WERI-Rb-1 (cell line): ENCODE data around the gene ANO1.
"Not testable (repeated sequence)": the region's sequence is repeated elsewhere in the genome, so short reads cannot be mapped to it uniquely, and the experiment has no call there.

Experiments used
- DNase-seq: peaks from one replicate; pipeline ENCODE4 v3.0.0-alpha.2; 2020
- H3K27ac ChIP-seq: fragments of 250-450 bp; sonication (Bioruptor Pico); 2 replicates; pipeline ENCODE4 v1.5.1; 2020; ENCODE audit warnings: mild to moderate bottlenecking, moderate library complexity
- H3K27me3 ChIP-seq: fragments of 250-450 bp; sonication (Bioruptor Pico); 2 replicates; pipeline ENCODE4 v1.5.1; 2021; ENCODE audit warnings: mild to moderate bottlenecking, low read depth, moderate library complexity; ENCODE audit not compliant: insufficient read depth, severe bottlenecking
- H3K36me3 ChIP-seq: fragments of 250-450 bp; sonication (Bioruptor Pico); 2 replicates; pipeline ENCODE4 v1.5.1; 2020; ENCODE audit warnings: mild to moderate bottlenecking, moderate library complexity
- H3K4me3 ChIP-seq: 2 replicates; pipeline ENCODE4 v1.5.1; 2011; ENCODE audit warnings: low read depth, mild to moderate bottlenecking, control low read depth, low read length
- H3K9me3 ChIP-seq: fragments of 250-450 bp; sonication (Bioruptor Pico); 2 replicates; pipeline ENCODE4 v1.5.1; 2021; ENCODE audit warnings: mild to moderate bottlenecking, moderate library complexity; ENCODE audit not compliant: severe bottlenecking
- TF ChIP-seq, protein P1 (sequence below): IDR thresholded peaks from 2 replicates; pipeline ENCODE4 v1.5.1; 2011; ENCODE audit warnings: low read depth, mild to moderate bottlenecking, control low read depth, inconsistent platforms, low read length

ANO1 gene

DNA sequence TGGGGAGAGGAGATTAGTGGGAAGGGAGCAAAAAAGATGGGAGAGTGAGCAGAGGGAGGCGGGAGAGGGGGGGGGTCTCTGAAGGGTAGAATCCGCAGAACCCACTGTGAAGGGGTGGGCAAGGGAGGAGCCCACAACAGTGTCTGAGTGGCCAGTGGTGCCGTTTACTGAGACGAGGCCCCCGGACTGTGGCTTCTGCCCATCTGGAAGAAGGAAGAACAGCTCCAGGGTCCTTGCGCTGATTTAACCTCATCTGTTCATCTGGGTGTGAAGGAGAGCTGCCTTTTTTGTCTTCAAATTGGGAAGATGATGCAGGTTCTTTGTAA is 45.7 kb upstream of the ANO1 start:
- Histone ChIP-seq H3K27ac (no peak overlapping the region), H3K9me3 (no peaks in the 10 kb centered on the region), H3K27me3 (no peaks in the 10 kb centered on the region), H3K4me3 (no peak overlapping the region), H3K36me3 (no peaks in the 10 kb centered on the region)
- TF ChIP-seq, protein P1, sequence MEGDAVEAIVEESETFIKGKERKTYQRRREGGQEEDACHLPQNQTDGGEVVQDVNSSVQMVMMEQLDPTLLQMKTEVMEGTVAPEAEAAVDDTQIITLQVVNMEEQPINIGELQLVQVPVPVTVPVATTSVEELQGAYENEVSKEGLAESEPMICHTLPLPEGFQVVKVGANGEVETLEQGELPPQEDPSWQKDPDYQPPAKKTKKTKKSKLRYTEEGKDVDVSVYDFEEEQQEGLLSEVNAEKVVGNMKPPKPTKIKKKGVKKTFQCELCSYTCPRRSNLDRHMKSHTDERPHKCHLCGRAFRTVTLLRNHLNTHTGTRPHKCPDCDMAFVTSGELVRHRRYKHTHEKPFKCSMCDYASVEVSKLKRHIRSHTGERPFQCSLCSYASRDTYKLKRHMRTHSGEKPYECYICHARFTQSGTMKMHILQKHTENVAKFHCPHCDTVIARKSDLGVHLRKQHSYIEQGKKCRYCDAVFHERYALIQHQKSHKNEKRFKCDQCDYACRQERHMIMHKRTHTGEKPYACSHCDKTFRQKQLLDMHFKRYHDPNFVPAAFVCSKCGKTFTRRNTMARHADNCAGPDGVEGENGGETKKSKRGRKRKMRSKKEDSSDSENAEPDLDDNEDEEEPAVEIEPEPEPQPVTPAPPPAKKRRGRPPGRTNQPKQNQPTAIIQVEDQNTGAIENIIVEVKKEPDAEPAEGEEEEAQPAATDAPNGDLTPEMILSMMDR, result no peak
- no peak for DNase-seq

DNA sequence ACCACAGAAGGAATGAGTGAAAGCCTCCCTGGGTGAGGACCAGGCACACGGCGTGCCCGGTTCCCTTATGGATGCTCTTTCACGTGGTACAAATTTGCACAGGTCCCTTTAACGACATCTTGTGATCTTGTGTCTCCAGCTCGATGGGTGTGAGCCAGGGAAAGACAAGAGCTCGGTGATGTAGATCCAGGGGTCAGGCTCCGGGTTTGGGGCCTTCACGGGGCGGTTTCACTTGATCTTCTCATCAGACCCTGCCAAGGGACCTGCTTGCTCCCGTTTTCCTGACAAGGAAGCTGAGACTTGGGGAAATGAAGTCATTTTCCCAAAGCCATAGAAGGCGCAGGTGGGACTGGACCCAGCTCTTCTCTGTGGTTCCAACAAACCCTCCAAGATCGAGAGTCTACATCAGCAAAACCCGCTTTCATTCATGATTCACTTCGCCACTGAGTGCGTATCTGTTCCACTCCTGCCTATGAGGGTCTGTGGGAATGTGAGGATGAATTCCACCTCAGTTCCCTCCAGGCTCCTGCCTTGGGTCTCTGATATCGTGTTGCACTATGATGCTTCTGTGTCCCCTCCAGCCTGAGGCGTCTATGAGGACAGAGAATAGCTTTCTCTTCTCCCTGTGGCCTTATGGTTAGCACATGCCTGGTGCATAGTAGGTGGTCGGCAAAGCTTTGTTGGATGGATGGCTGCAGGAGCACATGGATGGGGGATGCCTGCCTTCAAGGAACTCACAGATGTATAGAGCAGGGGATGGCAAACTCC is 45.0 kb upstream of the ANO1 start:
- Histone ChIP-seq H3K27ac (no peak overlapping the region), H3K9me3 (no peaks in the 10 kb centered on the region), H3K36me3 (no peaks in the 10 kb centered on the region), H3K27me3 (no peaks in the 10 kb centered on the region), H3K4me3 (no peak overlapping the region)
- TF ChIP-seq, protein P1, result no peak
- DNase-seq, result no peak

DNA sequence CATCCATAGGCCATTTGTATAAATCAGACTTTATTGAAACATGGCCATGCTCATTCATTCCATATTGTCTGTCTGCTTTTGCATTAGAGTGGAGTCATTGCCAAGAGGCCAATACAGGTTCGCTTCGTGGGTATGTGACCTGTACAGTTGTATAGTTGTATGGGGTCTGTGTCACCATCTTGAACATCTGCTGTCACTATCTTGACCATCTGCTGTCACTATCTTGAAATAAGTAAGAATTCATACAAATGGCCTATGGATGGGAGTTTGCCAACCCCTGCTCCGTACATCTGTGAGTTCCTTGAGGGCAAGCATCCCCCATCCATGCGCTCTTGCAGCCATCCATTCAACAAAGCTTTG is 44.4 kb upstream of the ANO1 start:
- Histone ChIP-seq H3K36me3 (no peaks in the 10 kb centered on the region), H3K9me3 (no peaks in the 10 kb centered on the region), H3K27ac (no peak overlapping the region), H3K27me3 (no peaks in the 10 kb centered on the region), H3K4me3 (no peak overlapping the region)
- DNase-seq, result no peak
- TF ChIP-seq, protein P1, result no peak

DNA sequence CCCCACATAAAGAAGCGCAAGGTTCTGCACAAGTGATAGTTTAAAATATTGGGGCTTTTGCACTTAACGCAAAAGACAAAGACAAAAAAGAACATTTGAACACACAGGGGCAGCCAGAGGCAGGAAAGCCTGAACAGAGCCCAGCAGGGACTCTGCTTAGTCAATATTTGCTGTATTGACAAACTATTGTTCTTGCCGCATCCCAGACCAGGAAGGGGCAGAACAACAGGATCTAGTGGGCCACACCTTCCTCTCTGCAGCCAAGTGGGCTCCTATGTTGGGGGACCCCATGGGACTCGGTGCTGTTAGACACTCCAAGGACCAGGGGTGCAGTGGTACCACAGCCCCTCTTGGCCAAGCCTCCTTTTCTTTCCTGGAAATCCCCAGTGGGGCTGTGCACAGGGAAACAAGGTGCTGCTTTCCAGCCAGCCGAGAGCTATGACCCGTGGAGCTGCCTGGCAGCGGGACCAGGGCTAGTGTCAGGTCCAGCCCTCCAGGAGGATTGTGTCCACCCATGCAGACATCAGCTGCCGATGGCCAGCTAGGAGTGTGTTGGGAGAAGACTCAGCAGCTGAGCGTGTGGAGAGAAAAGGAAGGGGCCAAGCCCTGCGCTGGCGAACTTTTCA is 43.3 kb upstream of the ANO1 start:
- DNase-seq, result no peak
- TF ChIP-seq, protein P1, result no peak
- Histone ChIP-seq H3K27ac (no peak overlapping the region), H3K9me3 (peaks cover 4% of the 10 kb centered on the region), H3K27me3 (no peaks in the 10 kb centered on the region), H3K4me3 (no peak overlapping the region), H3K36me3 (no peaks in the 10 kb centered on the region)

DNA sequence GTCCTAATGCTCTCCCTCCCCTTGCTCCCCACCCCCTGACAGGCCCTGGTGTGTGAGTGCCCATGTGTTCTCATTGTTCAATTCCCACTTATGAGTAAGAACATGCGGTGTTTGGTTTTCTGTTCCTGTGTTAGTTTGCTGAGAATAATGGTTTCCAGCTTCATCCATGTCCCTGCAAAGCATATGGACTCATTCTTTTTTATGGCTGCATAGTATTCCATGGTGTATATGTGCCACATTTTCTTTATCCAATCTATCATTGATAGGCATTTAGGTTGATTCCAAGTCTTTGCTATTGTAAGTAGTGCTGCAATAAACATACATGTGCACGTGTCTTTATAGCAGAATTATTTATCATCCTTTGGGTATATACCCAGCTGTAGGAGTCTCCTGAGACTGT is 42.5 kb upstream of the ANO1 start:
- H3K27me3 ChIP-seq, H3K27ac ChIP-seq, H3K9me3 ChIP-seq, H3K4me3 ChIP-seq, DNase-seq, H3K36me3 ChIP-seq: not testable (repeated sequence)

DNA sequence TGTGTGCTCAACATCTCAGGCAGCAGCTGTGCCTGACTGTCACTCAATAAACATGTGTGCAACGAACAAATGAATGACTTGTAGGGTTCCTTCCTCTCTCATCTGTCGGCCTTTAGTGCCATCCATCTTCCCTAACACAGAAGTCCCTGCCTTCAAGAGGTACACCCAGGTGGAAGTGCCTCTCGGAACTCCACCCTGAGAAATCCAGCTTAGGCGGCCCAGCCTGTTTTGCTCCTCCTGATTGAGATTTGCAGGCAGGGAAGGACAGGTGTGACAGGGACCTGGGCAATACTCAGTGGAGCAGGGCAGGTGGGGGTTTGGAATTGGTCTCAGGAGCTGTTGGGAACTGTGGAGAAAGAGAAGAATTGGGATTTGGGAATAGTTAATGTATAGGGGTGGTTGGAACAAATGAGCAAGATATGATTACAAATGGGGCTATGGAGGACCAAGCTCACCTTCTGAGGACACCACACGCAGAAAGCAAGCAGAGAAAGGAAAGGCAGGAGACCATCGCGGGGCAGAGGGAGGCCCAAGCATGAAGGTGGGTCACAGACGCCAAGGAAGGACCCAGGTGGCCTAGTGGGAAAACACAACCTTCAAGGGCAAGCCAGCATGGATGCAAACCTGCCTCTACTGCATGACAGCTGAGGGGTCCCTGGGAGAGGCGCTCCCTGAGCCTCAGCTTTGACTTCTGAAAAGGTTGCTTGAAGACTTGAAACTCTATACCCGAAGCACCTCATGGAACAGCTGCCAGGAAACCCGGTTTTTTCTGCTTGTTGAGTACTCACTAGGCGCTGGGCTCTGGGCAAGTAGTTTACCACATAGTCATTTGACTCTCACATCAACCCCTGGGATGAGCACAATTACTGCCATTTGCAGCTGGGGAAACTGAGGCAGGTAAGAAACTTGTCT is 40.9 kb upstream of the ANO1 start:
- no peaks in the 10 kb centered on the region for H3K27me3 ChIP-seq
- H3K4me3 ChIP-seq, result no peak overlapping the region
- H3K27ac ChIP-seq, result no peak overlapping the region
- H3K36me3 ChIP-seq, result no peaks in the 10 kb centered on the region
- TF ChIP-seq, protein P1, result no peak
- DNase-seq, result no peak
- peaks cover 4% of the 10 kb centered on the region for H3K9me3 ChIP-seq
